ENCODE results near the gene CCSER2.

DNA sequence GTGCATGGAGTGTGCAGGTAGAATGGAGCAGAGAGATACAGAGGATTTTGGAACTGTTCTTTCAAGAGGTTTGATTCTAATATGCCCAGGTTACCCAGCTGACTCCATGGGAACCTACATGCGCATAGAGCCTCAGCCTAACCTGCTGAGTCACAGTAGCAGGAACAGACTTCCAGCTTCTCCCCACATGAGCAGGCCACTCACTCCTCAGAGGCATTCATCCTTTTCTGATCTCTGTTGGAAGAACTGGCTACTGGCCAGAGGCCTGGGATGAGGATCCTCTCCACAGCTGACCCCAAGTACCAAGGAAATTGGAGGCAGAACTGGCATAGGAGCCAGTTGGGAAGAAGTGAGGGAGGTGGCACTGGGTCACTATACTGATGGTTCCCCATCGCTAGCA, 17.9 kb upstream of the CCSER2 start:
- TF ChIP-seq, protein P1, sequence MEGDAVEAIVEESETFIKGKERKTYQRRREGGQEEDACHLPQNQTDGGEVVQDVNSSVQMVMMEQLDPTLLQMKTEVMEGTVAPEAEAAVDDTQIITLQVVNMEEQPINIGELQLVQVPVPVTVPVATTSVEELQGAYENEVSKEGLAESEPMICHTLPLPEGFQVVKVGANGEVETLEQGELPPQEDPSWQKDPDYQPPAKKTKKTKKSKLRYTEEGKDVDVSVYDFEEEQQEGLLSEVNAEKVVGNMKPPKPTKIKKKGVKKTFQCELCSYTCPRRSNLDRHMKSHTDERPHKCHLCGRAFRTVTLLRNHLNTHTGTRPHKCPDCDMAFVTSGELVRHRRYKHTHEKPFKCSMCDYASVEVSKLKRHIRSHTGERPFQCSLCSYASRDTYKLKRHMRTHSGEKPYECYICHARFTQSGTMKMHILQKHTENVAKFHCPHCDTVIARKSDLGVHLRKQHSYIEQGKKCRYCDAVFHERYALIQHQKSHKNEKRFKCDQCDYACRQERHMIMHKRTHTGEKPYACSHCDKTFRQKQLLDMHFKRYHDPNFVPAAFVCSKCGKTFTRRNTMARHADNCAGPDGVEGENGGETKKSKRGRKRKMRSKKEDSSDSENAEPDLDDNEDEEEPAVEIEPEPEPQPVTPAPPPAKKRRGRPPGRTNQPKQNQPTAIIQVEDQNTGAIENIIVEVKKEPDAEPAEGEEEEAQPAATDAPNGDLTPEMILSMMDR (IDR thresholded peaks at IDR 0.05) = no peak
- no peak for TF ChIP-seq POLR2A (IDR thresholded peaks at IDR 0.05)

All from right lobe of liver (tissue), 4 donors.